ENCODE measurements around the gene NAXE. TPM values are rescaled to one million over a fixed set of nuclear protein-coding genes. Genes with fewer than 3 reads are reported as not detected.
A peak's percentile ranks its signal among the peaks of the same experiment; 100 is the strongest.

Gene NAXE
- total and polyA plus RNA-seq, 2 of the 13 experiments (the other 11 are each of a cell fraction or from before 2014, with no cell fraction given): 39.4 to 59.4 TPM

- TF ChIP-seq ZBTB44 (CRISPR knock-in tag; IDR thresholded peaks at IDR 0.05) (no peak), ZKSCAN8 (CRISPR knock-in tag; IDR thresholded peaks at IDR 0.05; ENCODE audit: borderline replicate concordance) (no peak), ZNF790 (CRISPR knock-in tag; IDR thresholded peaks at IDR 0.05; ENCODE audit: borderline replicate concordance) (no peak; the same call in 1 of the 2 replicates), ZNF687 (CRISPR knock-in tag; IDR thresholded peaks at IDR 0.05) (peak; percentile 91), MZF1 (CRISPR knock-in tag; IDR thresholded peaks at IDR 0.05; ENCODE audit: borderline replicate concordance) (no peak), KIAA2018 (CRISPR knock-in tag; IDR thresholded peaks at IDR 0.05; ENCODE audit: borderline replicate concordance) (no peak), ZNF496 (CRISPR knock-in tag; IDR thresholded peaks at IDR 0.05; ENCODE audit: insufficient replicate concordance) (no peak), CBFB (CRISPR knock-in tag; IDR thresholded peaks at IDR 0.05) (peak; percentile 51; the same call in 1 of the 2 replicates), RBAK (CRISPR knock-in tag; IDR thresholded peaks at IDR 0.05) (no peak), ZNF33A (CRISPR knock-in tag; IDR thresholded peaks at IDR 0.05; ENCODE audit: borderline replicate concordance) (0 out of 2 replicates have a peak, but pooled peaks have one; percentile 4), ZNF382 (CRISPR knock-in tag; IDR thresholded peaks at IDR 0.05; ENCODE audit: borderline replicate concordance) (no peak), JUN (CRISPR knock-in tag; IDR thresholded peaks at IDR 0.05) (no peak), FOXK1 (CRISPR knock-in tag; IDR thresholded peaks at IDR 0.05; ENCODE audit: borderline replicate concordance, low read depth) (no peak), NFRKB (IDR thresholded peaks at IDR 0.05) (no peak)
Measured at GRCh38 chr1:156591432-156592157, at the start of gene NAXE (continued).

Data from HepG2 (cell line).